H1 (cell line): ENCODE measurements around the gene PBX1. TPM values are rescaled to one million over a fixed set of nuclear protein-coding genes. Genes with fewer than 3 reads are reported as not detected.
A peak's percentile ranks its signal among the peaks of the same experiment; 100 is the strongest.

Experiments used
- CTCF ChIA-PET: fragments of 300-600 bp; sonication (Branson Sonifier 250); formaldehyde crosslinking; loops from one replicate; lab custom pipeline; 2021; ENCODE audit not compliant: partially characterized antibody; lab: Charles Lee
- POLR2A ChIA-PET: fragments of 300-600 bp; sonication (Branson Sonifier 250); formaldehyde crosslinking; loops from one replicate; lab custom pipeline; 2021; ENCODE audit warnings: inconsistent platforms; ENCODE audit not compliant: partially characterized antibody; lab: Charles Lee
- DNase-seq, 2 experiments: peaks; one replicate each; pipeline versions ENCODE4 v3.0.0 to v3.0.0-alpha.2; 2010 to 2022; ENCODE audit warnings: low spot score in 2 of 2, low read depth in 1 of 2, mixed read lengths in 1 of 2
- FAIRE-seq: peaks from 2 replicates; lab custom pipeline; 2011; peaks lifted over from hg19 to GRCh38; lab: Jason Lieb, UNC
- H2AFZ ChIP-seq: 2 replicates; pipeline ENCODE4 v1.8.1; 2012; ENCODE audit warnings: low read length, inconsistent platforms
- H2AK5ac ChIP-seq: 2 replicates; pipeline ENCODE4 v1.6.1; 2013; ENCODE audit warnings: low read depth, low read length
- H2BK120ac ChIP-seq: replicated peaks from 2 replicates; pipeline ENCODE3; 2013; ENCODE audit warnings: low read depth, low read length, inconsistent platforms
- H2BK12ac ChIP-seq: 2 replicates; pipeline ENCODE4 v1.6.1; 2013; ENCODE audit warnings: low read depth, low read length
- H2BK15ac ChIP-seq: 2 replicates; pipeline ENCODE4 v1.6.1; 2013; ENCODE audit warnings: low read length
- H2BK20ac ChIP-seq: 2 replicates; pipeline ENCODE4 v1.6.1; 2013; ENCODE audit warnings: low read length
- H2BK5ac ChIP-seq: 2 replicates; pipeline ENCODE4 v1.6.1; 2013; ENCODE audit warnings: low read depth, low read length
- H3K14ac ChIP-seq: 2 replicates; pipeline ENCODE4 v1.6.1; 2013; ENCODE audit warnings: inconsistent platforms; ENCODE audit not compliant: insufficient read length
- H3K18ac ChIP-seq: 2 replicates; pipeline ENCODE4 v1.6.1; 2013; ENCODE audit warnings: low read length; ENCODE audit errors: extremely low read depth
- H3K23ac ChIP-seq: 2 replicates; pipeline ENCODE4 v1.6.1; 2013; ENCODE audit warnings: inconsistent platforms; ENCODE audit not compliant: insufficient read length
- H3K23me2 ChIP-seq: 2 replicates; pipeline ENCODE4 v1.6.1; 2013; ENCODE audit warnings: low read depth, low read length
- H3K27ac ChIP-seq: 2 replicates; pipeline ENCODE4 v1.6.1; 2011; ENCODE audit warnings: low read depth, low read length, inconsistent platforms
- H3K27me3 ChIP-seq, 4 experiments: replicated peaks in 1 of 4; 1 replicate in 1 of 4; 2 replicates in 3 of 4; pipeline versions ENCODE4 v1.6.1 to v1.8.1; 2011 to 2013; ENCODE audit warnings: low read length in 3 of 4, mild to moderate bottlenecking in 3 of 4, inconsistent platforms in 2 of 4, mixed read lengths in 2 of 4, moderate library complexity in 1 of 4; ENCODE audit not compliant: control insufficient read depth in 3 of 4, insufficient read depth in 3 of 4; ENCODE audit errors: extremely low read depth in 1 of 4
- H3K36me3 ChIP-seq, 4 experiments: 2 replicates each; pipeline versions ENCODE4 v1.6.1 to v1.8.1; 2011 to 2013; ENCODE audit warnings: mild to moderate bottlenecking in 4 of 4, low read length in 3 of 4, moderate library complexity in 2 of 4, control low read depth in 1 of 4, inconsistent platforms in 1 of 4; ENCODE audit not compliant: insufficient read depth in 4 of 4, control insufficient read depth in 2 of 4
- H3K4ac ChIP-seq: replicated peaks from 2 replicates; pipeline ENCODE3; 2013; ENCODE audit warnings: low read length, low read depth, mixed read lengths, inconsistent platforms; ENCODE audit not compliant: insufficient read length
- H3K4me1 ChIP-seq, 4 experiments: replicated peaks in 1 of 4; 1 replicate in 1 of 4; 2 replicates in 3 of 4; pipeline versions ENCODE4 v1.6.1 to v1.8.1; 2011 to 2013; ENCODE audit warnings: low read length in 3 of 4, inconsistent platforms in 2 of 4, mixed read lengths in 1 of 4; ENCODE audit not compliant: insufficient read depth in 4 of 4, control insufficient read depth in 3 of 4
- H3K4me2 ChIP-seq, 2 experiments: 2 replicates each; pipeline versions ENCODE4 v1.6.1 to v1.8.1; 2011 to 2013; ENCODE audit warnings: low read depth in 2 of 2, low read length in 2 of 2, control low read depth in 1 of 2, inconsistent platforms in 1 of 2, mild to moderate bottlenecking in 1 of 2; ENCODE audit not compliant: insufficient read depth in 1 of 2
- H3K4me3 ChIP-seq, 4 experiments: fragments of 200-600, 300-600 bp in 1 of 4; sonication (generic), shearing (Covaris generic), sonication (Bioruptor Twin) in 1 of 4; 2 replicates each; pipeline versions ENCODE4 v1.5.1 to v1.8.1; 2011 to 2016; ENCODE audit warnings: low read length in 4 of 4, low read depth in 3 of 4, control low read depth in 2 of 4, inconsistent platforms in 2 of 4, mild to moderate bottlenecking in 2 of 4, mixed read lengths in 1 of 4, moderate library complexity in 1 of 4; ENCODE audit not compliant: insufficient read depth in 2 of 4; ENCODE audit errors: extremely low read depth in 1 of 4
- H3K56ac ChIP-seq: replicated peaks from 2 replicates; pipeline ENCODE3; 2013; ENCODE audit warnings: low read depth, mild to moderate bottlenecking, mixed read lengths, low read length, inconsistent platforms; ENCODE audit not compliant: insufficient read length
- H3K79me1 ChIP-seq: 2 replicates; pipeline ENCODE4 v1.6.1; 2013; ENCODE audit warnings: low read depth, low read length, control low read depth
- H3K79me2 ChIP-seq, 2 experiments: 2 replicates each; pipeline versions ENCODE4 v1.6.1 to v1.8.1; 2012 to 2013; ENCODE audit warnings: low read length in 2 of 2, mild to moderate bottlenecking in 2 of 2, inconsistent platforms in 1 of 2; ENCODE audit not compliant: insufficient read depth in 2 of 2, control insufficient read depth in 1 of 2
- H3K9ac ChIP-seq, 4 experiments: replicated peaks in 1 of 4; 1 replicate in 1 of 4; 2 replicates in 3 of 4; pipeline versions ENCODE4 v1.6.1 to v1.8.1; 2011 to 2013; ENCODE audit warnings: low read depth in 3 of 4, low read length in 3 of 4, control low read depth in 2 of 4, mild to moderate bottlenecking in 2 of 4, moderate library complexity in 2 of 4, inconsistent platforms in 1 of 4; ENCODE audit errors: extremely low read depth in 1 of 4
- H3K9me3 ChIP-seq, 2 experiments: 2 replicates each; pipeline versions ENCODE4 v1.6.1 to v1.8.1; 2012 to 2013; ENCODE audit warnings: mild to moderate bottlenecking in 2 of 2, moderate library complexity in 2 of 2, control low read depth in 1 of 2, inconsistent platforms in 1 of 2, low read depth in 1 of 2, low read length in 1 of 2, mixed read lengths in 1 of 2; ENCODE audit not compliant: insufficient read depth in 2 of 2
- H4K20me1 ChIP-seq, 2 experiments: replicated peaks in 1 of 2; 2 replicates each; pipeline versions ENCODE3 to v1.8.1; 2011 to 2013; ENCODE audit warnings: inconsistent platforms in 2 of 2, low read length in 2 of 2, mild to moderate bottlenecking in 1 of 2; ENCODE audit not compliant: insufficient read depth in 2 of 2, control insufficient read depth in 1 of 2
- H4K5ac ChIP-seq: 2 replicates; pipeline ENCODE4 v1.6.1; 2013; ENCODE audit warnings: low read length, low read depth, mixed read lengths, inconsistent platforms; ENCODE audit not compliant: insufficient read length
- H4K8ac ChIP-seq: 2 replicates; pipeline ENCODE4 v1.8.0; 2013; ENCODE audit warnings: mild to moderate bottlenecking, moderate library complexity, low read length, inconsistent platforms; ENCODE audit not compliant: insufficient read depth; ENCODE audit errors: extremely low read depth
- H4K91ac ChIP-seq: replicated peaks from 2 replicates; pipeline ENCODE3; 2013; ENCODE audit warnings: low read length, mixed read lengths, inconsistent platforms; ENCODE audit not compliant: insufficient read length
- EZH2 ChIP-seq: fragments of 200-600 bp; sonication (generic); IDR thresholded peaks from 2 replicates; pipeline ENCODE4 v1.7.1; 2012; ENCODE audit warnings: low read depth, mild to moderate bottlenecking, moderate library complexity, low read length, inconsistent platforms; ENCODE audit not compliant: severe bottlenecking
- MAFK ChIP-seq: IDR thresholded peaks from 2 replicates; pipeline ENCODE4 v1.6.1; 2012; ENCODE audit warnings: low read depth, mild to moderate bottlenecking, improper control_type of control experiment, low read length
- SP1 ChIP-seq: IDR thresholded peaks from 2 replicates; pipeline ENCODE4 v1.6.1; 2011; ENCODE audit warnings: low read depth, low read length
- TAF7 ChIP-seq: optimal IDR thresholded peaks from 2 replicates; pipeline ENCODE3; 2011; ENCODE audit warnings: low read depth, mild to moderate bottlenecking, inconsistent platforms, low read length, moderate library complexity, borderline replicate concordance
- WGBS, 2 experiments: shearing (Covaris generic) in 1 of 2; methylation state at CpG; one replicate each; pipeline versions ENCODE4 v1.1.6 to v1.1.7; 2013 to 2015; ENCODE audit warnings: low lambda C conversion rate in 2 of 2, mixed read lengths in 2 of 2, inconsistent platforms in 1 of 2, low coverage in 1 of 2, missing lambda C conversion rate in 1 of 2; ENCODE audit not compliant: insufficient replicate concordance in 2 of 2, insufficient coverage in 1 of 2, insufficient read length in 1 of 2; ENCODE audit errors: extremely low coverage in 1 of 2, missing lambda C conversion rate in 1 of 2; 5-methylcytosine and 5-hydroxymethylcytosine counted together
- polyA plus RNA-seq, 7 experiments: library from polyadenylated mRNA; depleted of rRNA in 3 of 7; stranded (reverse) in 5 of 7; unstranded in 2 of 7; fragments of >200 nt in 5 of 7; fragments of 200-250 nt in 2 of 7; gene quantifications; 1 replicate in 5 of 7; 2 replicates in 1 of 7; 4 replicates in 1 of 7; pipeline versions ENCODE4 v1.2.1 to v1.2.3, GENCODE V29; 2011 to 2013; ENCODE audit warnings: missing spikeins in 2 of 7, mixed read lengths in 2 of 7
- total RNA-seq: library from RNA; stranded (reverse); fragmentation: NEBNext Ultra II Directional; extraction: Animal tissue kit (Norgen Biotek cat#: 25700); gene quantifications from 2 replicates; pipeline ENCODE4 v1.2.1, GENCODE V29; 2021

The PBX1 gene
- total and polyA plus RNA-seq, 2 of the 8 experiments (the other 6 are each of a cell fraction or from before 2014, with no cell fraction given), result 87.4 to 124 TPM

GRCh38 chr1:164589408-164589807, 30.4 kb downstream of the PBX1 start:
- H2BK120ac ChIP-seq, result no peak overlapping the region
- no peak overlapping the region for H3K23ac ChIP-seq
- H3K18ac ChIP-seq, result no peak overlapping the region
- no peak overlapping the region for H2BK15ac ChIP-seq
- H3K14ac ChIP-seq, result no peak overlapping the region
- H3K56ac ChIP-seq, result no peak overlapping the region
- H3K36me3 ChIP-seq, result peaks cover 0 to 30% (median 6%) of the 10 kb centered on the region in 4 experiments; a peak in 5 of 8 replicates
- no peak for TF ChIP-seq MAFK
- no peak for TF ChIP-seq TAF7
- no peak for TF ChIP-seq EZH2
- no peak for TF ChIP-seq SP1
- peak overlapping the region; percentile 61 for H2BK12ac ChIP-seq
- peaks cover 9 to 13% of the 10 kb centered on the region in 2 experiments for H4K20me1 ChIP-seq
- H3K79me2 ChIP-seq, result peaks cover 13 to 90% of the 10 kb centered on the region in 2 experiments
- H4K8ac ChIP-seq, result no peak overlapping the region
- FAIRE-seq, result no peak
- H3K79me1 ChIP-seq, result peaks cover 7% of the 10 kb centered on the region
- no peak overlapping the region for H2AFZ ChIP-seq
- WGBS, 2 experiments, result 52% methylated on average over 3 of the region's 3 CpGs; no CpG with 5 or more reads in 1 of the 2 experiments
- no peak overlapping the region for H3K9ac ChIP-seq
- peak overlapping the region; percentile 2; the same call in 1 of the 2 replicates for H2BK5ac ChIP-seq
- H3K4me2 ChIP-seq, result peak overlapping the region; percentile 47 to 62
- peaks cover 25 to 59% (median 48%) of the 10 kb centered on the region in 4 experiments for H3K4me1 ChIP-seq
- H3K4ac ChIP-seq, result no peak overlapping the region
- H3K9me3 ChIP-seq, result no peaks in the 10 kb centered on the region
- no peak overlapping the region for H2BK20ac ChIP-seq
- peak overlapping the region; percentile 46; the same call in 1 of the 2 replicates for H3K27ac ChIP-seq
- H4K5ac ChIP-seq, result no peak overlapping the region
- CTCF ChIA-PET, result no interaction called here
- H4K91ac ChIP-seq, result no peak overlapping the region
- no peaks in the 10 kb centered on the region; the same call in 1 of the 2 replicates for H3K23me2 ChIP-seq
- H2AK5ac ChIP-seq, result no peak overlapping the region
- H3K27me3 ChIP-seq, result no peaks in the 10 kb centered on the region
- POLR2A ChIA-PET, result interaction anchor here (1.0 to 1.4 kb wide), 2 partner anchors 13 to 23 kb away, joined by 5 read pairs; no protein-coding TSS in a partner anchor
- no peak for DNase-seq
- peak overlapping the region in 1 of 4 experiments; percentile 51; a peak in 4 of 8 replicates for H3K4me3 ChIP-seq
